OCI-LY7 (cell line): Measurements from ENCODE around the gene ELMO1.

ENCODE experiments used
- CTCF ChIP-seq: fragments of 200-600 bp; sonication (generic); conservative IDR thresholded peaks from 2 replicates; pipeline ENCODE4 v1.5.1; 2014; ENCODE audit warnings: mild to moderate bottlenecking, antibody characterized with exemption, low read length, moderate library complexity, mixed read lengths
- EZH2phosphoT487 ChIP-seq: fragments of 200-600 bp; sonication (generic); IDR thresholded peaks from 2 replicates; pipeline ENCODE4 v1.6.1; 2018; ENCODE audit warnings: low read depth, borderline replicate concordance, mild to moderate bottlenecking, mixed run types, antibody characterized with exemption, low read length, moderate library complexity, mixed read lengths

GRCh38 chr7:37128327-37129034, 320.2 kb downstream of the ELMO1 start:
- TF ChIP-seq CTCF, result no peak
- TF ChIP-seq EZH2phosphoT487, result no peak
